Tongue (tissue), 2 donors: Measurements from ENCODE around the gene NT5DC1. TPM values are rescaled to one million over a fixed set of nuclear protein-coding genes. Genes with fewer than 3 reads are reported as not detected.
"Not testable (repeated sequence)": the region's sequence is repeated elsewhere in the genome, so short reads cannot be mapped to it uniquely, and the experiment has no call there.

Source experiments
- DNase-seq: peaks from one replicate; pipeline ENCODE4 v3.0.0-alpha.2; 2015
- total RNA-seq: library from RNA; depleted of rRNA; stranded (reverse); fragments of >200 nt; gene quantifications from one replicate; pipeline ENCODE4 v1.2.3, GENCODE V29; 2014

Gene NT5DC1
- total RNA-seq, 1 donor from 2014 or later, result 6.8 TPM

DNA sequence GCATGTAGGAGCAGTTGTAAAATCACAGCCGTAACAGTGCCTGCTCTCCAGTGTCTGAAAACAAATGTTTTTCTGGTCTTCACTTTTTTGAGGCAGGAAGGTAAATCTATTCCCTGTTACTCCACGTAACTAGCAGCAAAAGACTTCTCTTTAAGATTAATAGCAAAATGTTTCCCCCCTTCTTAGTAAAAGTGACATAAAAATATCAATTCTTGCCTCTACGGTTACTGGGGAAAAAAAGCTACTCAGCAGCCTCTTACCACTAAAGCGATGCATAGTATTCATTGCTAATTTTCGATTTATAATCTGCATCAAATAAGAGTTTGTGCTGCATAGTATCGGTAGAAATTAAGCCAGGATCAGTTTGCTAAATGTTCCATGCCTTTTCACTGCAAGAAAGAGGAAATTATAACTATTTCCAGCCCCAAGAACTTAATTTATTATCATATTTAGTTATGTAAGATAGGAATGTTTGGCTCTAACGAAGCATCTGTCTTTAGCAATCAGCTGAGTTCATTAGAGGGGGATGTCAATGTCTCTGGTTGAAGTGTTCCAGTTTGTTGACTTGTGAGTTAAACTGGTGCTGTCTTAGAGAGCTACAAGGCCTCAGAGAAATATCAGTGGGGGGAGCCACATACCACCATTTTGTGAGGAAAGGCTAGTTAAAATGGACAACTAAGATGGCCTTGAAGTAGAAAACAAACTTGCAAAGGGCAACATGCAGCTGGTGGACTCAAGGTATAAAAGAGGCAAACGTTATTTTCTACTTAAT lies 179.7 kb downstream of the NT5DC1 start:
- DNase-seq, result peak; percentile 44

DNA sequence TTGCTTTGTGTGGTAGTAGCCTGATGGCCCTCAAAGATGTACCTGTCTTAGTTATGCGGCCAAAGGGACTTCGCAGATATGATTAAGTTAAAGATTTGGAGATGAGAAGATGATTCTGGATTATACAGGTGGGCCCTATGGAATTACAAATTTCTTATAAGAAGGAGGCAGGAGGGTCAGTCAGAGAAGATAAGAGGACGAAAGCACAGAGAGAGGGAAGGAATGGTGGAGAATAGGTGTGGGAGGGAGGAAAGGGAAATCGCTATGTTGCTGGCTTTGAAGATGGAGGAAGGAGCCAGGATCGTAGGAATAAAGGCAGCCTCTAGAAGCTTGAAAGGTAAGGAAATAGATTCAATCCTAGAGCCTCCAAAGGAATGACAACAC lies 180.3 kb downstream of the NT5DC1 start:
- DNase-seq, result no peak

GRCh38 chr6:116282698-116283097 lies 182.0 kb downstream of the NT5DC1 start:
- no peak for DNase-seq

GRCh38 chr6:116283191-116283590 lies 182.5 kb downstream of the NT5DC1 start:
- DNase-seq, result no peak

DNA sequence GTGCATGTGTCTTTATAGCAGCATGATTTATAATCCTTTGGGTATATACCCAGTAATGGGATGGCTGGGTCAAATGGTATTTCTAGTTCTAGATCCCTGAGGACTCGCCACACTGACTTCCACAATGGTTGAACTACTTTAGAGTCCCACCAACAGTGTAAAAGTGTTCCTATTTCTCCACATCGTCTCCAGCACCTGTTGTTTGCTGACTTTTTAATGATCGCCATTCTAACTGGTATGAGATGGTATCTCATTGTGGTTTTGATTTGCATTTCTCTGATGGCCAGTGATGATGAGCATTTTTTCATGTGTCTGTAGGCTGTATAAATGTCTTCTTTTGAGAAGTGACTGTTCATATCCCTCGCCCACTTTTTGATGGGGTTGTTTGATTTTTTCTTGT lies 184.3 kb downstream of the NT5DC1 start:
- not testable (repeated sequence) for DNase-seq

DNA sequence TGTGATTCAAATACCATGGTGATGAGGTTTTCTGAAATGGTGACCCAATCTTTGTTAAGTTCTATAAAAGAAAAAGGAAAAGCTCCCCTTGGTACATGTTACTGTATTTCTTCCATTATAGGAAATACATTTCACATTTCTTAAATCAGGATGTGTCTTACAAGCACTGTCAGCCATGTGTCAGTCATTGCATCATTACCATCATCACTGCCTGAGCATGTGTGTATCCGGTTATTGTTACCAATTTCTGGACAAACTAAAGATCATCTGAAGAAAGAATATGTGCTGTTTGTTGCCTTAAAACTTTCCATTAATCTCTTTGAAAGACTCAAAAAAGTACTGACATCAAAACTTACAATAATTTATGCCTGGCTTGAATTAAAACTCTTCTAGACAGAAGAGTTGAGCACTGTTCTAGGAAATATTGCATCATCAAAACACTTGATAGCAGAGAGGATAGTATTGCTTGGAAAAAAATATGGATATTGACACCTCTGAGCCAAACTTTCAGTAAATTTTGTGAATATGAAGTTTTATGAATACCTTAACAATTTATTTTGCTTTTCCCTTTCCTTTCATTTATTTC lies 186.2 kb downstream of the NT5DC1 start:
- DNase-seq, result no peak

DNA sequence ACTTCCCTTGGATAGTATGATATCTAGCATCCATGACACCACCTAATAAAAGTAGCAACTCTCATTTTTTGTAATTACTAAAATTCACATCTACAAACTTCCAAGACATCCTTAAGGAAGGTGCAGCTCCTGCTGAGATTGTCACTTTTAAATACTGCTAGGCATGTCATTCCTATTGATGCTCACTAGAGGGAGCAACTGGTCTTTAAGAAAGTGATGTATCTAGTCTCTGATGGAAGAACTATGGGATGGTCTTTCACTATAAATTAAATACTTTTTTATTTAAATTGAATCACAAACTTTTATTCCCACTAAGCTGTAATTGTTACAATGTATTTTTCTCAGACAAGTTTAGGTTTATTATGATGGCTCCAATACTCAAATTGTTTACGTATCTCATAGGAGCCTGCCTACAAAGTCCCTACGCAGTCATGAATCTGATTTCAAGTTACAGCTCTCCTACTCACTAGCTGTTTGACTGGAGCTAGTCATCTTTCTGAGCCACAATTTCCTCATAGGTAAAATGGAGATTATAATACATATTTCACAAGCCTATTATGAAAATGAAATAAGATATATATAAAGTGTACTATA lies 187.1 kb downstream of the NT5DC1 start:
- DNase-seq, result peak; percentile 72

DNA sequence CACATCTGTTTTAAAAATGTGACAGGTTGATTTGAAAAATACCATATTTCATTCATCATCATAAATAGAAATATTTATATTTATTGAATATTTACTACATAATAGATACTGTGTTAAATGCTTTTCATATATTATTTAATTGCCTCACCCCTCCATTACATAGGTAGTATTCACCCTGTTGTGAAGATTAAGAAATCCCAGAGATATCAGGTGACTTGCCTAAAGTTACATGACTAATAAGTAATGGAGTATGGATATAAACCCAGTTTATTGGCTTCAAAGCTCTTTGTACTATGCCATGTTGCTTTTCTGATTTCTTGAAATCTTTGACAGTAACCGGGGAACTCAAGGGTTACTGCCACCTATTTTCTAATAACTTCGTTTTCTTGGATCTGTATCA lies 189.2 kb downstream of the NT5DC1 start:
- no peak for DNase-seq

DNA sequence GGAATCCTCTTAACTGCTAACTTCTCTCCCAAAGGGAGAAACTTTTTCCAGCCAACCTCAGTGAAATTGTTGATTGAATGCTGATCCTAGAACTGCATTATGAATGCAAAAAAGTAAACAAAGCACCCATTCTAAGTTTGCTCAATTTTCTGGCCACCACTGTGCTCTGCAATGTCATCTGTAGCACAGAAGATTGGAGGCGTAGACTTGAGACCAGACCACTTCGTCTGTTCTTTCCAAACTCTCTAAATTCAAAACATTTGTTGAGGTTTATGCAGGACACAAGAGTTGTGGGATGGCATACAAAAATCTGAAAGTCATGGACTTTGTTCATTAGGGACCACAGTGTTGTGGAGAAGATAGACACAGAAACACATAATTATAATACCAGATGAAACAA lies 190.1 kb downstream of the NT5DC1 start:
- no peak for DNase-seq

GRCh38 chr6:116291701-116292396 lies 191.2 kb downstream of the NT5DC1 start:
- no peak for DNase-seq

DNA sequence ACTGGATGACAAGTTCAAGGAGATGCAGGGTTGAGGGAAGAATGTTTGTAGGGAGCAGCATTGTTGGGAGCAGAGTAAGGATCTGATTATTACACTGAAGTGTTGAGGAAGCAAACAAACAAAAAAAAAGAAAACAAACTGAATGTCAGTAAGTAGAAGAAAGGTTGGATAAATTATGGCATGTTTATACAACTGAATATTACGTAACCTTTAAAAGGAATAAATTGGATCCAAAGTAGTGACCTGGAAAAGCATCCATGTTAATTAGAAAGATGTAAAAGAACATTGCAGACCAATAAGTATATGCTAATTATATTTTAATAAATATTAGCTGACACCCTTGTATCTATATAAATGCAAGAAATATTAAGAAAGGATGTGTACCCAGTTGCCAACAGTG lies 191.9 kb downstream of the NT5DC1 start:
- no peak for DNase-seq

DNA sequence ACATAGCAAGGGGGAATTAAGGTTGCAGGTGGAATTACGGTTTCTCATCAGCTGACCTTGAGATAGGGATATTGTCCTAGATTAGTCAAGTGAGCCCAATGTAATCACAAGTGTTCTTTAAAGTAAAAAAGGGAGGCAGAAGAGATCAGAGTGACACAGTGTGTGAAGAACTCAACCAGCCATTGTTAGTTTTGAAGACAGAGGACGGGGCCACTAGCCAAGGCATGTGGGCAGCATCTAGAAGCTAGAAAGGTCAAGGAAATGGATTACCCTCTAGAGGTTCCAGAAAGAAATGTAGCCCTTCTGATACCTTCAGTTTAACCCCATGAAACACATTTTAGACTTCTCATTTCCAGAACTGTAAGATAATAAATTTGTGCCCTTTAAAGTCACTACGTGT lies 197.6 kb downstream of the NT5DC1 start:
- no peak for DNase-seq

DNA sequence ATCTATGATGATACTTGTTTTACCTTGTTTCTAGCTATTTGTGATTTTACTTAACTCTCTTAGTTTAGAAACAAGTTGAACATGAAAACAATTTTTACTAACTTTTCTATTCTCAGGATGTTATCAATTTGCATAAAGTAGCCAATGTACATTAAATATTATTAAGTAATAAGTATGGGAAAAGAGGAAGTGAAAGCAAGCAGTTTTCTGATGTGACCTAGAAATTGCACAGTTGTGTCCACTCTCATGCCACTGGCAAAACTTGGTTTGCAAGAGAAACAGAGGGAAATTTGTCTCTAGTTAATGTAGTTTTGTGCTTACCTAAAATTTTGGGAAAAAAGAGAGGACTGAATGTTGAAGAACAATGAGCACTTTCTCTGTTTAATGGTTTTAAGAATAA lies 198.3 kb downstream of the NT5DC1 start:
- DNase-seq, result no peak

Other genes with a start within 250 kb of the NT5DC1 start
- gene FRK, start 40.0 kb upstream of the NT5DC1 start, total RNA-seq, result 2.7 TPM
- gene COL10A1, start 25.3 kb downstream of the NT5DC1 start, total RNA-seq, result not detected
- 13.7 TPM for gene TSPYL4, start 153.2 kb downstream of the NT5DC1 start, total RNA-seq
- gene TSPYL1, start 179.1 kb downstream of the NT5DC1 start, total RNA-seq, result 74.7 TPM